ENCODE measurements around the gene TOLLIP.
A peak's percentile ranks its signal among the peaks of the same experiment; 100 is the strongest.
"Not testable (repeated sequence)": the region's sequence is repeated elsewhere in the genome, so short reads cannot be mapped to it uniquely, and the experiment has no call there.

TOLLIP gene

GRCh38 chr11:1309498-1310317, at the start of gene TOLLIP:
TOLLIP (minus strand) TSS chr11:1309632; CDS start chr11:1309498, 134 bp downstream.
- peak; percentile 99 for DNase-seq

GRCh38 chr11:1358931-1359330, 49.5 kb upstream of the TOLLIP start:
- not testable (repeated sequence) for DNase-seq

DNA sequence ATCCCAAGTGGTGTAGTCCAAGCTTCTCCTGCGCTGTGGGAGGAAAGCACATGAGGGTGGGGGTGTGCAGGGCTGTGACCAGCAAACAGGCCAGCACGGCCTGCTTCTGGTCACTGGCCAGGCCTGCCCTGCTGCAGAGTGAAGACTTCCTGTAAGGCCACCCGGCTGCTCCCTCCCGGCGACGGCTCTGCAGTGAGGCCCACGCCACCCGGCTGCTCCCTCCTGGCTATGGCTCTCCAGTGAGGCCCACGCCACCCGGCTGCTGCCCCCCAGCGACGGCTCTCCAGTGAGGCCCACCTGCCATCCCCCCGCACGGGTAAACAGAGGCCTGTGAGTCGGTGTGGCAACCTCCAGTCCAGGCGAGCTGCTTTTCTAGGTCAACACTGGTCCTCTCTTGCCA, 48.9 kb upstream of the TOLLIP start:
- DNase-seq = no peak

- DNase-seq = no peak
These were observed 47.1 kb upstream of the TOLLIP start for GRCh38 chr11:1356478-1356960.

GRCh38 chr11:1356007-1356435, 46.6 kb upstream of the TOLLIP start:
- DNase-seq = no peak

DNA sequence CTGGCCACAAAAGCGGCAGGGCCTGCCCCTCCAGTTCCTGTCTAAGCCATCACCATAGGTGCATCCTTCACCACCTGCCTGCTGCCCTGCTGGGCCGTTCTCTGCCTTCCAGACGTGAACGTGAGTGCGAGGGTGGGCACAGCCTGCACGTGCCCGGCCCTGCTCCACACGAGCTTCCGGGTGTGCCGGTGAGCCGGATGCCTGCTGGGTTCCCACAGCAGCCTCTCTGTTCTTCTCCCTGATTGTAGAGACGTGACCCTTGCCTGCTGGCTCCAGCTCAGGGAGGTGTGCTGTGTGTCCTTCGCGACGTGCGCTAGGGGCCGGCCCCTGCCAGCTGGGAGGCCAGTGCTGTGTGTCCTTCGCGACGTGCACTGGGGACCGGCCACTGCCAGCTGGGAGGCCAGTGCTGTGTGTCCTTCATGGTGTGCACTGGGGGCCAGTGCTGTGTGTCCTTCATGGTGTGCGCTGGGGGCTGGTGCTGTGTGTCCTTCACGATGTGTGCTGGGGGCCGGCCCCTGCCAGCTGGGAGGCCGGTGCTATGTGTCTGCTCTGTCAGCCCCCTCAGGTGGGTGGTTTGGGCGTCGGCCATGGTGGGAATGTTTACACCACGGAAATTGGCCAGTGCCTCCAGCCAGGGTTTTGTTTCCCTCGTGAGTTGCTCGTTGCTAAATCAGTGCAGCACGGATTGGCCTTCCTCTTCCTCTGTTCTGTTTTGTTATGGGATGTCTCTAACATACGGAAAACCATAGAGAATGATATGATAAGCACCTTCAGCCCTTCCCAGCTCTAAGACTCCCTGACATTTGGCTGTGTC, 44.9 kb upstream of the TOLLIP start:
- DNase-seq = no peak

- DNase-seq = no peak
These were observed 44.1 kb upstream of the TOLLIP start for GRCh38 chr11:1353383-1354124.

DNA sequence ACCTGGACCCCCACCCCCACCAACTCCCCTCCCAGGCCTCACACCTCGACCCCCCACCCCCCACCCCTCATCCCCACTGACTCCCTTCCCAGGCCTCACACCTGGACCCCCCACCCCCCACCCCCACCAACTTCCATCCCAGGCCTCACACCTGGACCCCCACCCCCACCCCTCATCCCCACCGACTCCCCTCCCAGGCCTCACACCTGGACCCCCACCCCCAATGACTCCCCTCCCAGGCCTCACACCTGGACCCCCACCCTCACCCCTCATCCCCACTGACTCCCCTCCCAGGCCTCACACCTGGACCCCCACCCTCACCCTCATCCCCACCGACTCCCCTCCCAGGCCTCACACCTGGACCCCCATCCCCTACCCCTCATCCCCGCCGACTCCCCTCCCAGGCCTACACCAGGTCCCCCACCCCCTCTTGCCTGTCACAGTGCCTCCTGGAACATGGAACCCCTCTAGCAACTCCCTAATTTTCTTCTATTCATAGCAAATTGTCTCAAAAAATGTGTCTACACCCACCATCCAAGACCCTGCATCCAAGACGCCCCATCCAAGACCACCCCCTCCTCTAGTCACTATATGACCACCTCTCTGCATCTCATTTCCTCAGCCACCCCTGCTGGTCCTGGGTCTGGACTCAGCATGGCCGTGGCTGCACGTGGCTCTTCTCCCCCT, 43.4 kb upstream of the TOLLIP start:
- DNase-seq = no peak

GRCh38 chr11:1351278-1351937, 42.0 kb upstream of the TOLLIP start:
- DNase-seq = no peak

- DNase-seq = no peak
These were observed 40.8 kb upstream of the TOLLIP start for GRCh38 chr11:1350086-1350725.

GRCh38 chr11:1349327-1350041, 40.1 kb upstream of the TOLLIP start:
- no peak for DNase-seq

- no peak for DNase-seq
These were observed 39.4 kb upstream of the TOLLIP start for GRCh38 chr11:1348796-1349326.

- peak; percentile 38 for DNase-seq
These were observed 38.8 kb upstream of the TOLLIP start for GRCh38 chr11:1348146-1348795.

DNA sequence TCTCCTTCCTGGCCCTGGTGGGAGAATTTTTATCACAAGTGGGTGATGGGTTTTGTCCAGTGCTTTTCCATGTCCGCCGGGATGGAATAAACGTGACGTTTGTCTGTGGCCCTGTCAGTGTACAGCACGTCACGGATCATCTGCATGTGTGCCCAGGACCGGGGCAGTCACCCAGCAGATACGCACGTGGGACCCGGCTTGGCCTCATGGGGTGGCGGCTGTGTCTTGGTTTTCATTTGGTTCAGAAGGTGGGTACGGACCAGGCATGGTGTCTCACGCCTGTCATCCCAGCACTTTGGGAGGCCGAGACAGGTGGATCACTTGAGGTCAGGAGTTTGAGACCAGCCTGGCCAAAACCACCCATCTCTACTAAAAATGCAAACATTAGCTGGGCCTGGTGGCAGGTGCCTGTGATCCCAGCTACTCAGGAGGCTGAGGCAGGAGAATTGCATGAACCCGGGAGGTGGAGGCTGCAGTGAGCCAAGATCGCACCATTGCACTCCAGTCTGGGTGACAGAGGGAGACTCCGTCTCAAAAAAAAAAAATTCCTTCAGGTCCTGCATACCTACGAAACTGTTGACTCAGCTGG, 38.1 kb upstream of the TOLLIP start:
- DNase-seq = peak; percentile 41

DNA sequence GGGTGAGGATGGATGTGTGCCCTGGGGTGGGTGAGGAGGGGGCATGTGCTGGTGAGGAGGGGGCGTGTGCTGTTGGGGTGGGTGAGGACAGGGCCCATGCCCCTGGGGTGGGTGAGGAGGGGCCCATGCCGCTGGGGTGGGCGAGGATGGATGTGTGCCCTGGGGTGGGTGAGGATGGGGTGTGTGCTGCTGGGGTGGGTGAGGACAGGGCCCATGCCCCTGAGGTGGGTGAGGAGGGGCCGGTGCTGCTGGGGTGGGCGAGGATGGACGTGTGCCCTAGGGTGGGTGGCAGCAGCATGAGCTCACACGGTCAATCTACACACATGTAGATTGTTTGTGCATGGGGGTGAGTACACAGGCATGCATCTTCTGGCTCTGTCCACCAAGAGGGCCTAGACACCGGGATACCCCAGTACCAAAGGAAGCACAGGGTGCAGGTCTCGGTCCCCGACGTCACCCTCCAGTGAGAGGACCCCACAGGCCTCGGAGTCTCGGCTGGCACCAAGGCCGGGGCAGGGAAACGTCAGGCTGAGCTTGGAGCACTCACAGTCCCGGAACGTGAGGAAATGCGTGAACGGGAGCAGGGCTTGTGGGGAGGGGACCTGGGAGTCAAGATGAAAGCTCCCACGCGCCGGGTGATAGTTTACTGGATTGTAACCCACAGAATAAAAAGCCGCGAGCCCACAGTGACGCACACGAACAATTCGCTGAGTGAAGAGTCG, 37.4 kb upstream of the TOLLIP start:
- peak; percentile 45 for DNase-seq

- DNase-seq = peak; percentile 54
These were observed 36.5 kb upstream of the TOLLIP start for GRCh38 chr11:1345737-1346513.

DNA sequence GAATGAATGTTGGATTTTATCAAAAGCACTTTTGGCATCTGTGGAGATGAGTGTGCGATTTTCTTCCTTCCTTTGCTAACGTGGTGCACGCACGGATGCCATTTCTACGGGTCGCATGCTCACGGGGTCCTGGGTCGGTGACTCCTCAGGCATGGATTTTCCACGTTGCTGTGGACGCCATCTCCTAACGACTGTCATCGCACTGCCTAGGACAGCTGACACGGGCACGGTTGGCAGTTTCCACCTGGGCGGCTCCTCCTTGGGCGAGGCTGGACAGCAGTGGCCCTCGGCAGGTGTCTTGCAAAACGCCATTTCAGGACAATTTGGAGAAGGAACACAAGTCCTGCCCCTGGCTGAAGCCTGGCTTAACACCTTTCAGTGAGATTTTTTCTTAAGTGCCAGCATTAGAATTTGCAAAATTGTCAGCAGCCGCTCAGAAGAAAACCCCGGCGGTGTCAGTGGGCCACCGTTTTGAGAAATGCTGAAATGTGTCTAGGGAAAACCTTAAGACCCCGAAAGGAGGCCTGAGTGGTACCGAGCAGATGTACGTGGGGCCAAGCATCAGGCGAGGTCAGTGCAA, 34.7 kb upstream of the TOLLIP start:
- peak; percentile 45 for DNase-seq
